Activated T-cell treated with anti-CD3 and anti-CD28 coated beads for 1 hour (primary cell): ENCODE results near the gene CTBP2.

Source experiments
- DNase-seq: peaks from one replicate; pipeline ENCODE4 v3.0.0-alpha.2; 2020; ENCODE audit warnings: low read depth

CTBP2 gene

GRCh38 chr10:125024497-125025234 is 135.7 kb downstream of the CTBP2 start:
- no peak for DNase-seq

DNA sequence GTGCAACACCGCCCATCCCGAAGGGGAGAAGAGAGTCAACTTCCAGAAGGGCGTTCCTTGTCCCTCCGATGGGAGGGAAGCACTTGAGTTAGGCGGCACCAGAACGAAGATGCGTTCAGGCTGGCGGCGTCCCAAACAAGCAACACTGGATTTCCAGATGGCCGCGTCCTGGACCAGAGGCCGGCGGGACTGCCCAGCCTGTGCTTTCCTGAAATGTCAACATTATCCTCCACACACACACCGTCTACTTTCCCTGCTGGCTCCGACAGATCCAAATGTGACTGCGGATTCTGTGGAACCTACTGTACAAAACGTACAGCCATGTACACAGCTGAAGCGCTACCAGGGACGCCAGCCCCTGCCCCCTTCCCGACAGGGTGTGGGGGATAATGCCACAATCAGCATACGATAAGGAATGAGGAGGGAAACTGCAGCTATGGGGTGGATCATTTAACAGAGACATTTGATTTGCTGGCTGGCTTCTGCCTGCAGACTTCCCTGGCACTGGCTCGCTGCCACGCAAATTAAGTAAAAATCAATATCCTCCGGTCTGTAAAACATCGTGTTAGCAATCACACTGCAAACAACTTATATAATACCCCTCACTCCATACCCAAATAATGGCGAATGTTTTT is 136.4 kb downstream of the CTBP2 start:
- no peak for DNase-seq

GRCh38 chr10:125023255-125023654 is 137.1 kb downstream of the CTBP2 start:
- no peak for DNase-seq

- DNase-seq: no peak
Measured at GRCh38 chr10:125022671-125023070, 137.7 kb downstream of the CTBP2 start.

DNA sequence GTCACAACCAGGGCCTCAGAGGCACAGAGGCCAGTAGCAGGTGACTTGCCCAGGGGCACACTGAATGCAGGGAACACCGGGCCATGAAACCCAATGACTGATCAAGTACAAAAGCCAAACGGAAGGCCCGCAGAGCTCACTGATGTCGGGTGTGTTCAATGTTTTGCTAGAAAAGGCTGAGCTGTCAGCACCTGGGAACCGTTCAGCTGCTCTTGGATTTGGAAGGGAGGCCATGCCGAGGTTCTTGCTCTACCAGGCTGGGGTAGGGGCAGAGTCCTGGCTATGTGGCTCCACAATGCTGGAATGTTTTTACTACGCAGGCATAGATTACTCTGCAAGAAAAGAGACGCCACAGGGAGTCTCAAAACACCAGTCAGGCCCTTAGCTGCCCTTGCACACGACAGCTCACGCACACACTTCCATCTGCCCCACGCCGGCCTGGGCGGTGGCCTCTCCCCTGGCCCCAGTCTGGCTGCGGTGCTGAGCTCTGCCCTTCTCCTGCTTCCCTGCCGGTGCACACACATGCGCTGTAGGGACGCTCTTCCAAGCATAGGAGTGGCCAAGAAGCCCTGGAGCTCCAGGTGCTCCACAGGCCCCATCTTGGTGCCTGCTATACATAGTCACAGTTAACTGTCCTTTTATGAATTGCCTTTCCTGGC is 138.5 kb downstream of the CTBP2 start:
- DNase-seq: no peak

GRCh38 chr10:125020871-125021270 is 139.5 kb downstream of the CTBP2 start:
- no peak for DNase-seq

DNA sequence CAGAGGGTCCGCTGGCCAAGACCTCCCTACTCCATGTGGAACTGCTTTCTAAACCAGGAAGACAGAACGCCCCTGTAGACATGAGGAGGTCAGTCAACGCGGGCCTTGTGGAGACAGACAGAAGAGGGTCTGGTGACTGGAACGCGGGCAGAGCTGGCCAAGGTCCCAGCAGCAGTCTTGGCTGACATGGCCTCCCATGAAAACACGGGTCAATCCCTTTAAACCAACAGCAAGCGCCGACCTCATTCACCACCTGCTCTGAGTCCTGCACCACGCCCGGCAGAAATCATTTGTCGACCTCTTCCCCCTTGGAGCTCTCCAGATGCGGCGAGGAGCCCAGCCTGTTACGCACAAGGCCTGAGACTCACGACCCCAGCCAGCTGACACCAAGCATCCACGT is 140.0 kb downstream of the CTBP2 start:
- no peak for DNase-seq

DNA sequence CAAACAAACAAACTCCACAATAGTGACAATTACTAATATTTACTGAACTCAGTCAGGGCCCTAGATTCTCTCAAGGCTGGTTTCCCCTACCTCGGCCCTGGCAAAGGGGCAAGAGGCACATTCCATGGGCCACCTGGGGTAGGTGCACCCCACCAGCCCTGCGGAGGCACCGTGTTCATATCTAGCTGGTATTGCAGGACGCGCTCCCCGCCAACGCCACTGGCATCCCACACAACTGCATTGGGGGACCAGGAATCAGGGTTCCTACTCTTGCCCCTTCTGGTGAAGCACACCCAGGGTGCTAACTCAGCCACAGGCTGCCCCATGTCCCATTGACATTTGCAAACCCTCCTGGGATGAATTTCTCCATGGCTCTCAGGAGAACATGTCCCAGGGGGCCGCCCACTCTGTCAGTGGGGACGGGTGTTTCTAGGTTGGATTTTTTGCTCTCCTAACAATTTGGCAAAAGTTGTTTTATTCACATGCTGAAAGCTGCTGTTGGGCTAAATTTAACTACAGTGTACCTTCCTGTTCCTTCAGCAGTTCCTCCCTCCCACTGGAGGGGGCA is 141.7 kb downstream of the CTBP2 start:
- no peak for DNase-seq

GRCh38 chr10:125017547-125018298 is 142.6 kb downstream of the CTBP2 start:
- DNase-seq: no peak

- no peak for DNase-seq
Measured at GRCh38 chr10:125016611-125017202, 143.7 kb downstream of the CTBP2 start.

DNA sequence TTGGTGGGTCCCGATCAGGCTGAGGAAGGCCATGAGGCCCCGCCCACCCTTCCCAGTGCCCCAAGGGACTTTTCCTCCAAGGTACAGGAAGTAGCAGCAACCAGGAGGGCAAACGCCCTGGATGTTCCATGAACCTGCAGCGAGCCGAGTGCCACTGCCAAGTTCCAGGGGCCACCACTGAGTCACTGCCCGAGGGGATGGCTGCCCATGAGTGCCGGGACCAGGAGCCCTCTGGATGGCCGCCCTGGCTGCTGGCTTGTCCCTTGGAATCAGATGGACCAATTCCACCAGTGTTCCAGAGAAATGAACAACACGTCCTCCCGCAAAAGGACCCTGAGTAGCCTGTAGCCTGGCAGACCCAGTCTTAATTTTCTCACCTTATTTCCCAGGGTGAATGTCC is 144.2 kb downstream of the CTBP2 start:
- no peak for DNase-seq

DNA sequence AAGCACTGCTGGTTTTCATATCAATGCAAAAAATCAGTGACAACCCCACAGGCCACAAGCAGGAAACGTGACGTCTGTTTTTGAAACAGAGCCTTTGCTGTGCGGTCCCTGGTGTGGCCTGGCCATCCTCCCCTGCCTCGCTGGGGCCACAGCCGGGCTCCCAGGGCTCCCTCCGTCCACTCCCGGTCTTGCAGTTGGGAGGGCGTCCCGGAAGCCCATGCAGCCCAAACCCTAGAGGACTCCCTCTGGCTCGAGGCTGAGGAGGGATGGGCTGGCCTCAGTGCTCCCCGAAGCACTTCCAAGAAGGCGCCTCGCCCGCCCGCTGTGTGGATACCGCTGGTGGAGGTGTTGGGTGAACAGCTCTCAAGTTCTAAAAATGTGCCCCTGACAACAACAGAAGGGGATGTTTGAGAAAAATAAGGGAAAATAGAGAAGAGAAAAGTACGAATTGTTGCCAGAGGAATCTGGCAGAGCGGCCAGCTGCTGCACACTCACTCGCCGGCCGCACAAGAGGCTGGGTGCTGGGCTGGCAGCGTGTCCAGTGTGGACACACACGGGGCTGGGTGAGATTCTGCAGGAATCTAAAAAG is 144.9 kb downstream of the CTBP2 start:
- DNase-seq: no peak

DNA sequence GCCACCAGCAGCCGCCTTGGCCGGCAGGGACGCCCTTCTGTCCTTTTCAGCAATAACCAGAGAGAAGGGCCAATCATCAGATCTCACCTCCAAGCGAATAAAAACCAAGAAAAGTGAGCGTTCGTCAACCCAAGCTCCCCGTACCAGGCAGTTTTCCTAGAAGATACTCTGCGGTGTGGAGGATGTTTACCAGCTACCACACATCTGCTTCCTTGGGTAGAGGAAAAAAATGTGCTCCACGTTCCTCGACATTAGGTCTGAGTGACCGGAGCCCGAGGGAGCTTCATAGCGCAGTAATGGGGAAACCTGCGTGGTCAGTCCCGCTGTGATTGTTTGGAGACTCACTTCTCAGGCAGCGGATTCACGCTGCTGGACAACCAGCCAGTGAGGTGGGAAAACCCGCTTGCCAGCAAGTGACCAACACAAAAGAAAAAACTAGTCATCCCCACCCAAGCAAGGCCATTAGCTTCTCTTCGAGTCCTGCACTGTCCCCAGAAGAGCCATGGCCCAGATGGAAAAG is 145.5 kb downstream of the CTBP2 start:
- no peak for DNase-seq

GRCh38 chr10:125014086-125014830 is 146.1 kb downstream of the CTBP2 start:
- DNase-seq: no peak

DNA sequence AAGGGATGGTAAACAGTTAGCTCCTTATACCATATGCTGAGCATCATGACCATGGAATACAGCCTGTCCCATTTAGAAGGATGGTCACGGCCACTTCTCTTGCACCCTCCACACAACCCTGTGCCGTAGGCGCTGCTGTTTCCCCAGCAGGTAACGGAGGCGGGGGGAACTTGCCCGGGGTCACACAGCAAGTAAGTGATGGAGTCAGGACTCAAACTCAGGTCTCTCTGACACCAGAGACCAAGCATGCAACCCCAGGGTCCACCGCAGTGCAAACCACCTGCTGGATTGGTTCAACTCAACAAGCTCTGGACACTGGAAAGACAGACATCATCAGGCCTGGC is 146.9 kb downstream of the CTBP2 start:
- no peak for DNase-seq

DNA sequence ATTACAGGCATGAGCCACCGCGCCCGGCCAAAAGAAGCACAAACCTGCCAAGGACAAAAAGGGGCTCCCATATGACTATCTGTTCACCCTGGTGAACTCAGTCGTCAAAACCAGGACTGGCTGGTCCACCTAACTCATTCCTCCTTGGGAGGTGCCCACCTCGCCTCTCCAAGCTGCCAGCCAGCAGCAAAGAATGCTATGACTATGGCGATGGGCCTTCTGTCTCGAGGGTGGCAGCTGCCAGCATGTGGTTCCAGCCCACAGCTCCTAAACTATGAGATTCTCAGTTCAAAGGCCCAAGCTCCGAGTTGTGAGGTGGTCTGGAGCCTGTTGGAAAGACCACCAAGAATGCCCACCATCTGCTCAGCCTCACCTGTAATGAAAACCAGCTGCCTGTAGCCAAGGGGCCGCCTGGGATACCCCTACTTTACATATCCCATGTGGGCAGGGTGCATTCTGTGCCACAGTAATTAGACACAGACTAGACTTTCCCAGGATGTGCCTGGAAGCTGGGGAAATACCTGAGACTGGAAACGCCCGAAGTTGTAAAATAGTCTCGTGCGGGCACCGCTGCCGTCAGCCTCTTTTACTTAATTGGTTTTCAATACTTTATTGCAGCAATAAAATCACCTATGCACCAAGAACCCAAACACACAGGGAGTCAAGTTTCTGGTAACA is 147.4 kb downstream of the CTBP2 start:
- DNase-seq: no peak

DNA sequence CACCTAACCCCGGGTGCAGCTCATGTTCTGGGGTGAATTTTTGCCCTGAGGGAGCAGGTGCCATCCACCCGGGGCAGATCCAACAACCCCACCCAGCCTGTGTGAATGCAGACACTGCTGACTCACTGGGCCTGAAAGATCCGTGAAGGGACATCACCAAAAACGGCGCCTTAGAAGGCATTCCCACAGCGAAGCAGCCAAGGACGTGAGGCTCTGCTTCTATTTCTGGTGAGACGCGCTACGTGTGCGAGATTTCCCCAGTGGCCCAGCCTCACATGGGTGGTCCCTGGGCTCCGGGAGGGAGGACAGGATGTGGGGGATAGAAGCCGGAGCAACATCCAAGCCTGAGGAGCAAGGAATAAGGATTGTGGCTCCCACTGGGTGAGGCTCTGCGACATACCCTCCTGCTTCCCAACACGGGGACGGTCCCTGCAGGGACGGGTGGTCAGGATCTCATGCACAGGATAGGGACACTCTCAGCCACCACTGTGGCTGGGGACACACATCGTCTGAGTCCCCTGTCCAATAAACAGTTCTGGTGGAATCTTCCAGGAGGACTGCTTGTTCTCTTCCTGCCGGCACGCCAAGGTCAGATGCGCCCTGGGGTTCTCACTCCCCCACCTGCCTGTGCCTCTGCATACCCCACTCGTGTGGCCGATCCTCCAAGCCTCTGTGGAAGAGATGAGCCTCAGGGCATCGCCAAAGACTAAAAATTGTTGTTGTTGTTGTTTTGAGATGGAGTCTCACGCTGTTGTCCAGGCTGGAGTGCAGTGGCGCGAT is 148.2 kb downstream of the CTBP2 start:
- DNase-seq: no peak

DNA sequence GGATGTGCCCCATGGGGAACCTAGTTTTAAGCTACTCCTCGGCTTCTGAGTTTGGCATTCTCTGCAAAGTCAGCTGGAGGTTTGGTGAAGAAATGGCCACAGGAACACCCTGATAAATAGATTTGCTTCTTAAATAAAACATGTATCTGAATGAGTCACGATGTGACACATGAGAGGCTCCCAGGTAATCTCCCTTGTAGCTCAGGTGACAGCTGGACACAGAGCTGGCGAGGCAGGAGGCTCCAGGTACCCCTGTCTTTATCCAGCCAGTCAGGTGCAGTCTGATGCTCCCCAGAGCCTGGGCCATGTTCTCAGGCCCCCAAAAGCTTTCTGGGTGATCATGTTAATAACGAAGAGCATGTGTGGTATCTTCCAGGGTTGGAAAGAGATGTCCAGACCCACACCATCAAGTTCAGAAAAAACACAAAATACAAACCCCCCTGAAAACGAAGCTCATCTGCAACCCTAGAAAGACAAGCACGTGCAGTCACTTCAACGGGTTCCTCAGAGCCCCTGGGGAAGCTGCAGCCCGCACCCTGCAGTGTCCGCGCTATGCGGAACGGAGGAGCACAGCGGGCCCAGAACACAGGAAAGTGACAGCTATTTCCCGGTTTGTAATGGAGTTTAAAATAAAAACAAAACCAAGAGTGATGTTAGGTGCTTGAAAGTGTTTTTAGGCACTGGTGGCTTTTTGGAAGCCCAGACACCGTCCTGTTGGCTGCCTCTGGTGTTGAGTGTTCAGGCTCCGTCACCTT is 149.0 kb downstream of the CTBP2 start:
- no peak for DNase-seq

DNA sequence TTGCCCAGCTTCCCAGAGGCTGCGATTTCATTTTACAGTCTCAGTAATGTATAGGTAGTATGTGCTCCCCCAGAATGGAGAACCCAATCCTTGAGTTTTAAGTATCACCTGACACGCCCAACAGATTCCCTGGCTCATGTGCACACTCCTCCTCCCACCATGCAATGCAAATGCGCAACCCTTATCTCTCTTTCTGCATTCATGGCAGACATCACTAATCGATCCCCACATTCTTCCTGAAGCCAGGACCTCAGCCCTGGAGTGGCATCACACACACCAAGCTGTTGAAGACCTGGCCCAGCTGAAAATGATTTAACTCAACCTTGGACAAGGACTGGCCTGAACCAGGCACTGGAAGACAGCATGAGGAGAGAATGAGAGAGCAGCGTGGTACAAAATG is 150.0 kb downstream of the CTBP2 start:
- no peak for DNase-seq
